Ovary (tissue), 9 donors: ENCODE results near the gene FAM222B. TPM values are rescaled to one million over a fixed set of nuclear protein-coding genes. Genes with fewer than 3 reads are reported as not detected.

Experiments
- DNase-seq, 5 donors: peaks; one replicate each; pipeline ENCODE4 v3.0.0-alpha.2; 2019 to 2020
- H3K27ac ChIP-seq, 2 donors: fragments of 200-600 bp; one replicate each; pipeline versions ENCODE4 v1.5.1 to v1.8.0; 2019 to 2022
- H3K27me3 ChIP-seq: fragments of 200-600 bp; one replicate; pipeline ENCODE4 v1.8.0; 2022
- H3K36me3 ChIP-seq: fragments of 200-600 bp; sonication (generic); one replicate; pipeline ENCODE4 v1.5.1; 2019
- H3K4me1 ChIP-seq: one replicate; pipeline ENCODE4 v1.8.1; 2013; ENCODE audit warnings: mild to moderate bottlenecking, moderate library complexity; ENCODE audit not compliant: insufficient read depth
- H3K4me3 ChIP-seq: fragments of 200-600 bp; sonication (generic); one replicate; pipeline ENCODE4 v1.5.1; 2017
- H3K9me3 ChIP-seq, 2 donors: fragments of 200-600 bp in 1 of 2; sonication (generic) in 1 of 2; one replicate each; pipeline versions ENCODE4 v1.5.1 to v1.8.1; 2013 to 2019; ENCODE audit warnings: mild to moderate bottlenecking in 1 of 2, moderate library complexity in 1 of 2
- EP300 ChIP-seq: sonication (generic); formaldehyde crosslinking; IDR thresholded peaks from one replicate; pipeline ENCODE4 v1.6.1; 2017; ENCODE audit warnings: antibody characterized with exemption
- POLR2A ChIP-seq: fragments of 450-650 bp; IDR thresholded peaks from one replicate; pipeline ENCODE4 v1.6.1; 2017; ENCODE audit warnings: antibody characterized with exemption, mild to moderate bottlenecking, moderate library complexity
- WGBS, 3 donors: extraction: QIAGEN DNeasy Blood & Tissue Kit in 1 of 3; methylation state at CpG; one replicate each; pipeline versions ENCODE4 v1.1.5 to v1.1.7; 2013 to 2017; 5-methylcytosine and 5-hydroxymethylcytosine counted together
- intact Hi-C, 4 donors: fragments of 100-400 bp; cut with DNase I; formaldehyde crosslinking; loops; one replicate each; pipeline versions ENCODE4 v1.11.0 to v1.15.1; 2022 to 2023
- polyA plus RNA-seq, 2 donors: library from polyadenylated mRNA; stranded (reverse); fragments of 200-250 nt in 1 of 2; fragments of 350-450 nt in 1 of 2; fragmentation: Illumina TruSeq in 1 of 2; extraction: RNeasy Lipid Tissue Mini Kit (QIAGEN cat#74804) in 1 of 2; gene quantifications; one replicate each; pipeline ENCODE4 v1.2.3, GENCODE V29; 2013 to 2014
- total RNA-seq, 7 donors: library from RNA; depleted of rRNA in 2 of 7; stranded (reverse); fragments of >200 nt in 2 of 7; fragmentation: NEBNext Ultra II Directional in 3 of 7; extraction: Animal tissue kit (Norgen Biotek cat#: 25700) in 3 of 7; gene quantifications; one replicate each; pipeline versions ENCODE4 v1.1.0 to v1.2.4, GENCODE V29; 2016 to 2023
- TF ChIP-seq, protein P1 (sequence below), 3 donors: fragments of 450-650 bp in 2 of 3; fragments of 200-600 bp in 1 of 3; IDR thresholded peaks; one replicate each; pipeline versions ENCODE4 v1.5.1 to v1.8.0; 2016 to 2022; ENCODE audit warnings: antibody characterized with exemption in 3 of 3, mild to moderate bottlenecking in 1 of 3
- donor health status: DM: no; HTN: no; CAD: no; lungs with moderate emphysema.
- donor health status: DM: no; HTN: no; CAD: no.
- donor health status: Bipolar disorder and iron deficiency.
- donor health status: DM: yes; HTN: yes; CAD: no.
- donor health status: DM: no; HTN: no; CAD: no.
- donor health status: DM: yes; HTN: yes; CAD: no.

The FAM222B gene
- total and polyA plus RNA-seq, 9 donors, result 8.0 to 19.8 (median 15.9) TPM

DNA sequence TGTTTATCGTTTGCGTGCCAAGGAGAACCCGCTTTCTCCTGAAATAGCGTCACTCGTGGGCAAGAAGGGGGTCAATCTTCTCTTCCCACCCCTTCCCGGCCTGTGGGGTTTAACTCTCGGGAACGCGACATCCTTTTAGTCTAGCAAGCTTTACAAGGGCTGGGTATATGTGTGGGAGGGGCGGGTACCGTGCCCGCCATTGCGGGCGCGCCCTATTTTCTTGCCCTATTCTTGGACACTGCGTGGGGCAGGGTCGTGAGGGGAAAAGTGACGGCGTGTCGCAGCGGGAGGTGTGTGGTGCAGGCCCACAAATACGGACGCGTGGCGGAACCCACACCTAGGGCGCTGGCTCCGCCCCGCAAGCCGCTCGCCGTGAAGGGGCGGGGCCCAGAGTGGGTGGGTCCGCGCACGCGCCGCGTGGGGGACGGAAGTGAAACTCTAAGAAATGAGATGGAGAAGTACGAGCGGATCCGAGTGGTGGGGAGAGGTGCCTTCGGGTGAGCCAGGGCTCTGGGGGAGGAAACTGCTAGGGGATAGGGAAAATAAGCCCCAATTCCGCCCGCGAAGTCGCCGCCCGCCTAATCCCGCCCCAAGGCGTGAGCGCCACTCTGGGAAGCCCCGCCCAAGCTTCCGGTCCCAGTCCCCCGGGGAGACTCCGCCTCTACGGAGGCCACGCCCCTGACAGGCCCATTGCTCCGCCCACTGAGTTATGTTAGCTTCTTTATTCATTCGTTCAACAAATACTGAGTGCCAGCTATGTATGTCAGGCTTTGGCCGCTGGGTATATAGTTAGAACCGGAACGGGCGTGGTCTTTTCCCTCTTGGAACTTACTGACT, 114.0 kb downstream of the FAM222B start, which contains the start of gene NEK8:
TSS of gene NEK8 (plus strand) at position 425 of the 837 bp plus-strand sequence. CDS start at position 451, 26 bp downstream.
- WGBS, 3 donors, result 1% methylated on average over 63 to 64 of the region's 64 CpGs
- DNase-seq, result peak; percentile 94 to 98 (median 97)
- no peaks in the 10 kb centered on the region for H3K9me3 ChIP-seq
- no peaks in the 10 kb centered on the region for H3K27me3 ChIP-seq
- H3K4me3 ChIP-seq, result peak within 1 kb of the TSS; percentile 86
- H3K36me3 ChIP-seq, result no peaks in the 10 kb centered on the region
- peak within 1 kb of the TSS; percentile 89 to 95 for H3K27ac ChIP-seq
- peaks cover 5% of the 10 kb centered on the region for H3K4me1 ChIP-seq
- intact Hi-C loops, result loop anchor here in 2 of 4 donors (2.0 to 10.0 kb wide), 2 partner anchors 16 to 166 kb away; partner anchors contain the start of genes TRAF4 (in 2 of the 2) and FLOT2 (in 1 of the 2)
- TF ChIP-seq, protein P1, sequence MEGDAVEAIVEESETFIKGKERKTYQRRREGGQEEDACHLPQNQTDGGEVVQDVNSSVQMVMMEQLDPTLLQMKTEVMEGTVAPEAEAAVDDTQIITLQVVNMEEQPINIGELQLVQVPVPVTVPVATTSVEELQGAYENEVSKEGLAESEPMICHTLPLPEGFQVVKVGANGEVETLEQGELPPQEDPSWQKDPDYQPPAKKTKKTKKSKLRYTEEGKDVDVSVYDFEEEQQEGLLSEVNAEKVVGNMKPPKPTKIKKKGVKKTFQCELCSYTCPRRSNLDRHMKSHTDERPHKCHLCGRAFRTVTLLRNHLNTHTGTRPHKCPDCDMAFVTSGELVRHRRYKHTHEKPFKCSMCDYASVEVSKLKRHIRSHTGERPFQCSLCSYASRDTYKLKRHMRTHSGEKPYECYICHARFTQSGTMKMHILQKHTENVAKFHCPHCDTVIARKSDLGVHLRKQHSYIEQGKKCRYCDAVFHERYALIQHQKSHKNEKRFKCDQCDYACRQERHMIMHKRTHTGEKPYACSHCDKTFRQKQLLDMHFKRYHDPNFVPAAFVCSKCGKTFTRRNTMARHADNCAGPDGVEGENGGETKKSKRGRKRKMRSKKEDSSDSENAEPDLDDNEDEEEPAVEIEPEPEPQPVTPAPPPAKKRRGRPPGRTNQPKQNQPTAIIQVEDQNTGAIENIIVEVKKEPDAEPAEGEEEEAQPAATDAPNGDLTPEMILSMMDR (IDR thresholded peaks at IDR 0.05), result no peak
- TF ChIP-seq POLR2A (peak; percentile 75), EP300 (peak; percentile 6)

DNA sequence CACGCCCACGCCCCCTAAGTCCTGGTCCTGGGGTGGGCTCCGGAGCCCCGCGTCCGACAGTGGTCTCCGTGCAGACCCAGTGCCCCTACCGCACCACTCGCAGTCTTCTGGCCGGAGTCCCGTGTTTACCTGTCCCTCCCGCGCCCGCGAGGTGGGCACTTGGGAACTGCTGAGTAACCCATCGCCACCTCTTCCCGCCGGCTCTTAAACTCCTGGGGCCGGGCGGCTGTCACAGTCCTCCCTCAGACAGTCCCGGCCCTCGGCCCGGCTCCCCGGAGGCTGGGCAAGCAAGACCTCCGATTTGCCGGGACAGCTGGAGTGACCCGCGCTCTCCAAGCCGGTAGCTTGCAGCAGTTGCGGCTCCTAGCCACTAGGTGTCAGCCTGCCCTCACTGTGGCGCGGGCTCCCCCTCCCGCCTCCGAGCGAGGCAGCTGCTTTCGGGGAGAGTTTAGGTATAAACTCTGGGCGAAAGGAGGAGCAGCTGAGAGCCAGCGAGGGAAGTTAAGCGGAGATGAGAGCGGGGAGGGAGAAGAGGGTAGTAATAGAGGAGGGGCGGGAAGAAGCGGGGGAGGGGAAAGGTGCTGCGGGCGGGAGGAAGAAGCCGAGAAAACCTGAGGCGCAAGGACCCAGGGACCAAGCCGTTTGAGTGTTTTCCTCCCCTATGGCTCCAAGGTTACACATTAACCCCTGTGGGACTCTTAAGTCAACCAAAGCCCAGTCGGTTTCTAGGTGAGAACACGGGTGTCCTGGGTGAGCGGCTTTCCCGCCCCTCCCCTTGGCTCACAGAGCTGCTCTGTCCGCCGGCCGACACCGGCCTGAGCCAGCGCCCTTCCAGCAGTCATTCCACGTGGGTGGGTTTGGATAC, 115.7 kb downstream of the FAM222B start:
- Histone ChIP-seq H3K9me3 (no peaks in the 10 kb centered on the region), H3K4me1 (peaks cover 5% of the 10 kb centered on the region), H3K36me3 (no peaks in the 10 kb centered on the region), H3K27me3 (no peaks in the 10 kb centered on the region), H3K4me3 (peak overlapping the region; percentile 86), H3K27ac (peak overlapping the region; percentile 47 to 95)
- intact Hi-C loops, result loop anchor here in 2 of 4 donors (2.0 to 10.0 kb wide), 2 partner anchors 24 to 168 kb away; partner anchors contain the start of gene FLOT2 (in 1 of the 2)
- DNase-seq, result peak; percentile 91 to 96 (median 94)
- TF ChIP-seq POLR2A (peak; percentile 28), EP300 (no peak)
- TF ChIP-seq, protein P1 (IDR thresholded peaks at IDR 0.05), result peak; percentile 96 to 99 (median 99)
- 0 to 1% (median 1%) methylated on average over 57 of the region's 57 CpGs for WGBS, 3 donors

DNA sequence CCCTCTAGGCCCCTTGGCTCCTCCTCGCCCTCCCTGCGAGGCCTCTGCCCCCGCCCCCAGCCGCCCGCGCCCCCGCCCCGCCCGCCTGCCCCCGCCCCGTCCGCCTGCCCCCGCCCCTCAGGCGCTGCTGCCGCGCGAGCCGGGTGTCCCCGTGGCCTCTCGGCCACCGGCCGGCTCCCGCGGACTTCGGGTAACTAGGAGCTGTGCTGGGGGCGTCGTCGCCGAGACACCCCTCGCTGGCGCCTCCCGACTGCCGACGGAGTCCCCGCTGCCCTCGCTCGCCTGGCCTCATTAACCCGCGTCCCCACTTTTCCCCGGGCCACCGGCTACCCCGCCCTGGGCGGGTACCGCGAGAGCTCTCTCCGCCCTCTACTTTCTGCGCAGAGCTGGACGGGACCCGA, 116.4 kb downstream of the FAM222B start, which contains the start of gene TLCD1:
TSS of gene TLCD1 (minus strand) at position 8 of the 401 bp plus-strand sequence. CDS start 136 bp downstream, outside the sequence.
- Histone ChIP-seq H3K4me1 (peaks cover 7% of the 10 kb centered on the region), H3K9me3 (no peaks in the 10 kb centered on the region), H3K36me3 (no peaks in the 10 kb centered on the region), H3K4me3 (peak within 1 kb of the TSS; percentile 86), H3K27me3 (no peaks in the 10 kb centered on the region), H3K27ac (peak within 1 kb of the TSS; percentile 47 to 95)
- TF ChIP-seq, protein P1 (IDR thresholded peaks at IDR 0.05), result no peak
- TF ChIP-seq POLR2A (no peak), EP300 (no peak)
- DNase-seq, result peak in 1 of 5 donors; percentile 53
- 0 to 1% (median 0%) methylated on average over 26 to 49 of the region's 49 CpGs for WGBS, 3 donors
- intact Hi-C loops, result loop anchor here in 2 of 4 donors (2.0 to 10.0 kb wide), 2 partner anchors 25 to 169 kb away; partner anchors contain the start of gene FLOT2 (in 1 of the 2)
